Natural killer cell (primary cell): ENCODE data around the gene NINJ1. TPM values are rescaled to one million over a fixed set of nuclear protein-coding genes. Genes with fewer than 3 reads are reported as not detected.
A peak's percentile ranks its signal among the peaks of the same experiment; 100 is the strongest.

Experiments
- ATAC-seq, 3 donors: fragments of 150-1000 bp in 2 of 3; fragments of 200-7000 bp in 1 of 3; cut with Tn5 transposase; 1 replicate in 1 of 3; 2 replicates in 2 of 3; pipeline ENCODE4 v1.10.0; 2021; ENCODE audit warnings: mild to moderate bottlenecking in 2 of 3, moderate library complexity in 2 of 3
- DNase-seq, 2 donors: peaks; one replicate each; pipeline versions ENCODE4 v3.0.0 to v3.0.0-alpha.2; 2013 to 2021; ENCODE audit warnings: mixed read lengths in 1 of 2
- H3K27ac ChIP-seq: one replicate; pipeline ENCODE4 v1.5.1; 2013; ENCODE audit warnings: mild to moderate bottlenecking, low read length
- H3K27me3 ChIP-seq: one replicate; pipeline ENCODE4 v1.6.1; 2013; ENCODE audit warnings: low read length; ENCODE audit not compliant: control insufficient read depth, insufficient read depth
- H3K36me3 ChIP-seq: one replicate; pipeline ENCODE4 v1.6.1; 2013; ENCODE audit warnings: low read length; ENCODE audit not compliant: control insufficient read depth, insufficient read depth
- H3K4me1 ChIP-seq: one replicate; pipeline ENCODE4 v1.6.1; 2013; ENCODE audit warnings: low read length; ENCODE audit not compliant: control insufficient read depth, insufficient read depth
- H3K4me3 ChIP-seq: one replicate; pipeline ENCODE4 v1.5.1; 2013; ENCODE audit warnings: low read length
- H3K9me3 ChIP-seq: one replicate; pipeline ENCODE4 v1.6.1; 2013; ENCODE audit warnings: low read length; ENCODE audit not compliant: control insufficient read depth, insufficient read depth
- H3K27ac Mint-ChIP-seq, 2 donors: one replicate each; pipeline ENCODE4 v1.8.0; 2022; ENCODE audit warnings: mild to moderate bottlenecking in 2 of 2, mixed read lengths in 2 of 2, moderate library complexity in 1 of 2
- H3K27me3 Mint-ChIP-seq, 2 donors: one replicate each; pipeline ENCODE4 v1.8.0; 2022; ENCODE audit warnings: low read depth in 2 of 2, mixed read lengths in 2 of 2
- H3K36me3 Mint-ChIP-seq: one replicate; pipeline ENCODE4 v1.8.0; 2022; ENCODE audit warnings: mixed read lengths
- H3K4me1 Mint-ChIP-seq, 2 donors: one replicate each; pipeline ENCODE4 v1.8.0; 2022; ENCODE audit warnings: mixed read lengths in 2 of 2
- H3K4me3 Mint-ChIP-seq: one replicate; pipeline ENCODE4 v1.8.0; 2022; ENCODE audit warnings: mild to moderate bottlenecking, moderate library complexity, mixed read lengths
- H3K9me3 Mint-ChIP-seq, 2 donors: one replicate each; pipeline ENCODE4 v1.8.0; 2022; ENCODE audit warnings: mixed read lengths in 2 of 2
- CTCF ChIP-seq: fragments of 200-600 bp; IDR thresholded peaks from one replicate; pipeline ENCODE4 v1.8.0; 2022; ENCODE audit warnings: antibody characterized with exemption
- WGBS: methylation state at CpG from one replicate; pipeline ENCODE4 v1.1.7; 2013; ENCODE audit warnings: missing lambda C conversion rate; ENCODE audit not compliant: insufficient coverage; 5-methylcytosine and 5-hydroxymethylcytosine counted together
- intact Hi-C: fragments of 100-400 bp; cut with micrococcal nuclease; formaldehyde crosslinking; loops from one replicate; pipeline ENCODE4 v1.14.2; 2022
- total RNA-seq, 4 donors: library from RNA; stranded (reverse); fragments of 120-200 nt in 1 of 4; gene quantifications; one replicate each; pipeline versions ENCODE4 v1.2.3 to v1.2.4, GENCODE V29; 2013 to 2022

Gene NINJ1
- total RNA-seq, 3 donors from 2014 or later (not counting 1 experiment from before 2014, with no cell fraction given): 87.3 to 121 (median 93.8) TPM

- ATAC-seq (no peak), DNase-seq (no peak)
- H3K36me3 Mint-ChIP-seq: peaks cover 7% of the 10 kb centered on the region
- Histone ChIP-seq H3K27me3 (no peaks in the 10 kb centered on the region), H3K4me3 (no peak overlapping the region), H3K36me3 (no peaks in the 10 kb centered on the region), H3K27ac (no peak overlapping the region), H3K4me1 (peaks cover 43% of the 10 kb centered on the region), H3K9me3 (no peaks in the 10 kb centered on the region)
- no peaks in the 10 kb centered on the region for H3K27me3 Mint-ChIP-seq
- intact Hi-C loops: no loop called here
- no peak overlapping the region for H3K4me3 Mint-ChIP-seq
- 94% methylated on average over 5 of the region's 8 CpGs for WGBS
- H3K9me3 Mint-ChIP-seq: no peaks in the 10 kb centered on the region
- no peak overlapping the region for H3K27ac Mint-ChIP-seq
- TF ChIP-seq CTCF: no peak
- H3K4me1 Mint-ChIP-seq: peaks cover 22 to 25% of the 10 kb centered on the region in 2 donors
Observed at GRCh38 chr9:93100276-93100636, 33.8 kb downstream of the NINJ1 start.

DNA sequence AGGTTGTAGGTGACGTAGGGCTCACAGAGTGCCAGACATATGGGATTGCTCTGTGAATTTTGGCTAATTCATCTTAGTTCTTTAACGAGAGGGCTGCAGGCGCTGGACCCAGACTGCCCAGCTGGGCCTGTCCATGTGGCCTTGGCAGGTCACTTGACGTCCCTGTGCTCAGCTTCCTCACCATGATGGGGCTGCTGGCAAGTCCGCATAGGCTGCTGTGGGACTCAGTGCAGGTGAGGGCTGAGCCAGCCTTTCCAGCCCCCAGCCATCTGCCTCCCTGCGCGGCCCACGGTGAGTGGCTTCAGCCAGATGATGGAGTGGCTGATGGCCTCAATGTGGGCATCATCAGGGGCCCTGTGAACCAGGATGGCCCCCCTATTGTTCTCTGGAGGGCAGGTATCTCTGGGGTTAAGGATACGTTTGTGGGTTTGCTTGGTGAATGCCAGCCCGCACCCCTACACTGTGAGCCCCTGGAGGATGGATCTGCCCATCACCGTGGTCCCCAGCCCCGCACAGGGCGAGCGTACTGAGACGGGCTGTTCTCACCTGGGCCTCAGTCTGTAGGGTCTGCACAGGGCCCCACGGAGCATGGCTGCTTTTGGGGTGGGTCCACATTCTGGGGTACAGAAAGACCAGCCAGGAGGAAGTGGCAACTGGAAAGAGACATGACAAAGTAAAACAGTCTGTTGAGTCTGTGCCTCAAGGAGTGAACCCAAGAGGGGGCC is 34.3 kb downstream of the NINJ1 start:
- no peak for DNase-seq
- H3K4me3 ChIP-seq: no peak overlapping the region
- 87% methylated on average over 16 of the region's 16 CpGs for WGBS
- Mint-ChIP-seq H3K27me3 (no peaks in the 10 kb centered on the region), H3K9me3 (no peaks in the 10 kb centered on the region), H3K27ac (peak overlapping the region in 1 of 2 donors; percentile 92), H3K4me3 (peak overlapping the region; percentile 46), H3K36me3 (peaks cover 7% of the 10 kb centered on the region), H3K4me1 (peaks cover 22 to 29% of the 10 kb centered on the region in 2 donors)
- H3K4me1 ChIP-seq: peaks cover 46% of the 10 kb centered on the region
- no peaks in the 10 kb centered on the region for H3K36me3 ChIP-seq
- intact Hi-C loops: loop anchor here (5.0 kb wide), 2 partner anchors 33 to 353 kb away; partner anchors contain the start of genes FAM120A, FAM120AOS and NINJ1
- TF ChIP-seq CTCF: no peak
- no peaks in the 10 kb centered on the region for H3K27me3 ChIP-seq
- peak overlapping the region; percentile 21 for H3K27ac ChIP-seq
- H3K9me3 ChIP-seq: no peaks in the 10 kb centered on the region
- no peak for ATAC-seq

DNA sequence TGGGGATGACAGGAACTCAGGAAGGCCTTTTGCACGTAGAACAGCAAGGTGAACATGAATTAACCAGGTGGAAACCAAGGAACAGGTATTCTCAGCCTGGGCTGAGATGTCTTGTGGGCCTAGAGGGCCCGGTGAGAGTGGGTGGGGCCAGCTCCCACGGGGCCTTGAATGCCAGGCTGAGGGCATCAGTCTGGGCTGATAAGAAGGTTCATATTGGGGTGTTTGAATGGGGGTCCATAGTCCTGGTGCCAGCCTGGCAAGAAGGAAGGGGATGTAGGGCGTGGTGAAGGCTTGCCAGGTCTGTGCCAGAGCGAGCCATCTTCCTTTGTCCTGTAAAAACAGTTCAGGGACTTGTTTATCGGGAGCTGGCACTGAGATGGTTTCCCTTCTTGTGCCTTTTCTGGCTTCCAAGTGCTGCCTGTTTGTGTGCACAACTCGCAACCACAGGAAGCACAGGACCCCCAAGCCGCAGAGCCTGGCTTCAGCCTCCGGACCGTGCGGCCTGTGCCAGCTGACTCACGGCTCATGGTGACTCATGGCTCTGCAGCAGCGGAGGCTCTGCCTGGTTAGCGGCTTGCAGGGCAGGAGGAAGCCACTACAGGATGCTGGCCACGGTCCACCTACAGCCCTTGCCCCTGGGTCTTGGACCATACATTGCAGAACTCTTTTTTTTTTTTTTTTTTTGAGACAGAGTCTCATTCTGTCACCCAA is 35.7 kb downstream of the NINJ1 start:
- no peaks in the 10 kb centered on the region for H3K36me3 Mint-ChIP-seq
- H3K4me1 ChIP-seq: peaks cover 59% of the 10 kb centered on the region
- no peaks in the 10 kb centered on the region for H3K9me3 ChIP-seq
- no peak overlapping the region for H3K4me3 ChIP-seq
- TF ChIP-seq CTCF: no peak
- H3K27ac ChIP-seq: peak overlapping the region; percentile 57
- peak overlapping the region; percentile 91 to 92 for H3K27ac Mint-ChIP-seq
- no peaks in the 10 kb centered on the region for H3K9me3 Mint-ChIP-seq
- peak in 2 of 3 donors; percentile 5 to 6 for ATAC-seq
- peak; percentile 69 to 70 for DNase-seq
- 10% methylated on average over 15 of the region's 15 CpGs for WGBS
- no peaks in the 10 kb centered on the region for H3K27me3 Mint-ChIP-seq
- H3K4me1 Mint-ChIP-seq: peaks cover 30 to 42% of the 10 kb centered on the region in 2 donors
- intact Hi-C loops: loop anchor here (5.0 kb wide), 2 partner anchors 34 to 354 kb away; partner anchors contain the start of genes FAM120A, FAM120AOS and NINJ1
- H3K4me3 Mint-ChIP-seq: peak overlapping the region; percentile 88
- H3K27me3 ChIP-seq: no peaks in the 10 kb centered on the region
- no peaks in the 10 kb centered on the region for H3K36me3 ChIP-seq
